Heart right ventricle (tissue), 16 donors: ENCODE measurements around the gene NMT2. TPM values are rescaled to one million over a fixed set of nuclear protein-coding genes. Genes with fewer than 3 reads are reported as not detected.

Experiments used
- ATAC-seq, 8 donors: fragments of 200-7000 bp; cut with Tn5 transposase; one replicate each; pipeline ENCODE4 v1.9.1; 2020; ENCODE audit warnings: mild to moderate bottlenecking in 8 of 8, moderate library complexity in 8 of 8, moderate number of reproducible peaks in 1 of 8
- DNase-seq, 2 donors: peaks; one replicate each; pipeline ENCODE4 v3.0.0-alpha.2; 2020
- H3K27ac ChIP-seq, 10 donors: fragments of 200-600 bp; sonication (generic) in 2 of 10; one replicate each; pipeline versions ENCODE4 v1.5.0 to v1.8.0; 2020 to 2022; ENCODE audit warnings: mild to moderate bottlenecking in 3 of 10
- H3K27me3 ChIP-seq, 7 donors: fragments of 200-600 bp; one replicate each; pipeline ENCODE4 v1.8.0; 2021 to 2022; ENCODE audit warnings: mild to moderate bottlenecking in 2 of 7
- H3K36me3 ChIP-seq, 9 donors: fragments of 200-600 bp; sonication (generic) in 1 of 9; one replicate each; pipeline versions ENCODE4 v1.5.0 to v1.8.0; 2020 to 2022; ENCODE audit warnings: mild to moderate bottlenecking in 2 of 9
- H3K4me1 ChIP-seq, 9 donors: fragments of 200-600 bp; sonication (generic) in 1 of 9; one replicate each; pipeline versions ENCODE4 v1.5.0 to v1.8.0; 2020 to 2022; ENCODE audit warnings: mild to moderate bottlenecking in 4 of 9
- H3K4me3 ChIP-seq, 10 donors: fragments of 200-600 bp; sonication (generic) in 2 of 10; one replicate each; pipeline versions ENCODE4 v1.5.0 to v1.8.0; 2020 to 2022; ENCODE audit warnings: mild to moderate bottlenecking in 7 of 10, moderate library complexity in 2 of 10
- H3K9me3 ChIP-seq, 11 donors: fragments of 200-600 bp in 10 of 11; sonication (generic) in 2 of 11; one replicate each; pipeline versions ENCODE4 v1.5.0 to v1.8.0; 2013 to 2022; ENCODE audit warnings: mild to moderate bottlenecking in 2 of 11, control low read depth in 1 of 11, moderate library complexity in 1 of 11
- CTCF ChIP-seq, 9 donors: fragments of 200-600 bp; sonication (generic) in 2 of 9; IDR thresholded peaks; one replicate each; pipeline versions ENCODE4 v1.5.0 to v1.8.0; 2021 to 2022; ENCODE audit warnings: antibody characterized with exemption in 9 of 9, mild to moderate bottlenecking in 5 of 9, moderate library complexity in 1 of 9
- WGBS, 2 donors: extraction: QIAGEN DNeasy Blood & Tissue Kit; methylation state at CpG; one replicate each; pipeline ENCODE4 v1.1.7; 2013; ENCODE audit warnings: inconsistent platforms in 1 of 2; 5-methylcytosine and 5-hydroxymethylcytosine counted together
- intact Hi-C, 10 donors: fragments of 100-400 bp; cut with DNase I; formaldehyde crosslinking; loops; one replicate each; pipeline versions ENCODE4 v1.11.1 to v1.14.2; 2022
- polyA plus RNA-seq, 2 donors: library from polyadenylated mRNA; stranded (reverse); fragments of 200-250 nt; gene quantifications; one replicate each; pipeline ENCODE4 v1.2.3, GENCODE V29; 2013
- total RNA-seq, 10 donors: library from RNA; stranded (reverse); fragmentation: NEBNext Ultra II Directional in 3 of 10; extraction: Animal tissue kit (Norgen Biotek cat#: 25700) in 3 of 10; gene quantifications; one replicate each; pipeline versions ENCODE4 v1.2.1 to v1.2.4, GENCODE V29; 2021 to 2023
- donor health status: Arrhythmogenic right ventricular cardiomyopathy.
- donor health status: ischemic (EF 13 %, LVEDD 7.1; RV severe dilation, severe dysfunction).
- donor health status: healthy with polysubstance abuse.
- donor health status: DM: no; HTN: yes; CAD: no.
- donor health status: DM: no; HTN: no; CAD: no.
- donor health status: ischemic (EF 25% LVEDD 6.9; RV normal size, moderate dysfunction).
- donor health status: ischemic (EF 25% LVEDD 5.7; RV mildly dilated, moderate dysfunction).
- donor health status: healthy.
- donor health status: DM: yes; HTN: yes; CAD: no.
- donor health status: Ischemic cardiomyopathy.
- donor health status: ischemic (EF 35%, LVEDD 5.7; RV mildly dilated, moderate dysfunction).
- donor health status: nonischemic (EF 11% LVEDD 7.7; RV severe dilation, severe dysfunction).
- donor health status: DM: yes; HTN: yes; CAD: no.
- donor health status: PGD.
- donor health status: ischemic (EF 29% LVEDD 5.4; RV normal size, mild dysfunction).
- donor health status: nonischemic (EF 23%, LVEDD 6.1; RV moderate dilation, normal function).

Gene NMT2
- total and polyA plus RNA-seq, 12 donors: 6.1 to 14.5 (median 11.6) TPM

- ATAC-seq: no peak
- Histone ChIP-seq H3K27ac (no peak overlapping the region), H3K4me1 (no peaks in the 10 kb centered on the region), H3K36me3 (no peaks in the 10 kb centered on the region), H3K4me3 (no peak overlapping the region), H3K27me3 (no peaks in the 10 kb centered on the region), H3K9me3 (no peaks in the 10 kb centered on the region)
- TF ChIP-seq CTCF (IDR thresholded peaks at IDR 0.05): no peak
- DNase-seq: no peak
- intact Hi-C loops: no loop called here
- 96 to 99% methylated on average over 3 of the region's 3 CpGs for WGBS, 2 donors
Observed at GRCh38 chr10:15176269-15176668, 7.8 kb upstream of the NMT2 start.

GRCh38 chr10:15175587-15175986 lies 7.1 kb upstream of the NMT2 start:
- WGBS, 2 donors: 92 to 93% methylated on average over 6 of the region's 6 CpGs
- no peak for DNase-seq
- no peak for TF ChIP-seq CTCF (IDR thresholded peaks at IDR 0.05)
- Histone ChIP-seq H3K4me1 (peaks cover 0 to 4% (median under 1%) of the 10 kb centered on the region in 9 donors), H3K27me3 (no peaks in the 10 kb centered on the region), H3K36me3 (no peaks in the 10 kb centered on the region), H3K4me3 (no peak overlapping the region), H3K27ac (no peak overlapping the region), H3K9me3 (no peaks in the 10 kb centered on the region)
- ATAC-seq: no peak
- intact Hi-C loops: no loop called here

GRCh38 chr10:15172306-15172840 lies 3.9 kb upstream of the NMT2 start:
- ATAC-seq: no peak
- Histone ChIP-seq H3K4me3 (no peak overlapping the region), H3K4me1 (peaks cover 7 to 26% (median 19%) of the 10 kb centered on the region in 9 donors), H3K27ac (no peak overlapping the region), H3K9me3 (no peaks in the 10 kb centered on the region), H3K27me3 (peaks cover 0 to 6% (median 0%) of the 10 kb centered on the region in 7 donors), H3K36me3 (no peaks in the 10 kb centered on the region)
- intact Hi-C loops: no loop called here
- DNase-seq: no peak
- WGBS, 2 donors: 96 to 97% methylated on average over 7 of the region's 7 CpGs
- no peak for TF ChIP-seq CTCF (IDR thresholded peaks at IDR 0.05)

GRCh38 chr10:15169555-15170401 lies 1.3 kb upstream of the NMT2 start:
- 40 to 48% methylated on average over 16 of the region's 16 CpGs for WGBS, 2 donors
- TF ChIP-seq CTCF (IDR thresholded peaks at IDR 0.05): no peak
- intact Hi-C loops: loop anchor here in 3 of 10 donors (1.0 to 10.0 kb wide), 3 partner anchors 27 to 72 kb away; partner anchors contain the start of gene RPP38 (in 1 of the 3)
- DNase-seq: peak in 1 of 2 donors; percentile 12
- Histone ChIP-seq H3K9me3 (no peaks in the 10 kb centered on the region), H3K4me3 (peak overlapping the region in 5 of 10 donors; percentile 10 to 46 (median 33)), H3K27ac (peak overlapping the region in 9 of 10 donors; percentile 14 to 82 (median 65)), H3K4me1 (peaks cover 7 to 40% (median 34%) of the 10 kb centered on the region in 9 donors), H3K27me3 (peaks cover 0 to 15% (median 0%) of the 10 kb centered on the region in 7 donors), H3K36me3 (no peaks in the 10 kb centered on the region)
- peak in 2 of 8 donors; percentile 7 to 22 for ATAC-seq
